Natural killer cell (primary cell): ENCODE measurements around the gene CRIM1. TPM values are rescaled to one million over a fixed set of nuclear protein-coding genes. Genes with fewer than 3 reads are reported as not detected.

Experiments used
- ATAC-seq, 3 donors: fragments of 150-1000 bp in 2 of 3; fragments of 200-7000 bp in 1 of 3; cut with Tn5 transposase; 1 replicate in 1 of 3; 2 replicates in 2 of 3; pipeline ENCODE4 v1.10.0; 2021; ENCODE audit warnings: mild to moderate bottlenecking in 2 of 3, moderate library complexity in 2 of 3
- DNase-seq, 2 donors: peaks; one replicate each; pipeline versions ENCODE4 v3.0.0 to v3.0.0-alpha.2; 2013 to 2021; ENCODE audit warnings: mixed read lengths in 1 of 2
- H3K27ac ChIP-seq: one replicate; pipeline ENCODE4 v1.5.1; 2013; ENCODE audit warnings: mild to moderate bottlenecking, low read length
- H3K27me3 ChIP-seq: one replicate; pipeline ENCODE4 v1.6.1; 2013; ENCODE audit warnings: low read length; ENCODE audit not compliant: control insufficient read depth, insufficient read depth
- H3K36me3 ChIP-seq: one replicate; pipeline ENCODE4 v1.6.1; 2013; ENCODE audit warnings: low read length; ENCODE audit not compliant: control insufficient read depth, insufficient read depth
- H3K4me1 ChIP-seq: one replicate; pipeline ENCODE4 v1.6.1; 2013; ENCODE audit warnings: low read length; ENCODE audit not compliant: control insufficient read depth, insufficient read depth
- H3K4me3 ChIP-seq: one replicate; pipeline ENCODE4 v1.5.1; 2013; ENCODE audit warnings: low read length
- H3K9me3 ChIP-seq: one replicate; pipeline ENCODE4 v1.6.1; 2013; ENCODE audit warnings: low read length; ENCODE audit not compliant: control insufficient read depth, insufficient read depth
- H3K27ac Mint-ChIP-seq, 2 donors: one replicate each; pipeline ENCODE4 v1.8.0; 2022; ENCODE audit warnings: mild to moderate bottlenecking in 2 of 2, mixed read lengths in 2 of 2, moderate library complexity in 1 of 2
- H3K27me3 Mint-ChIP-seq, 2 donors: one replicate each; pipeline ENCODE4 v1.8.0; 2022; ENCODE audit warnings: low read depth in 2 of 2, mixed read lengths in 2 of 2
- H3K36me3 Mint-ChIP-seq: one replicate; pipeline ENCODE4 v1.8.0; 2022; ENCODE audit warnings: mixed read lengths
- H3K4me1 Mint-ChIP-seq, 2 donors: one replicate each; pipeline ENCODE4 v1.8.0; 2022; ENCODE audit warnings: mixed read lengths in 2 of 2
- H3K4me3 Mint-ChIP-seq: one replicate; pipeline ENCODE4 v1.8.0; 2022; ENCODE audit warnings: mild to moderate bottlenecking, moderate library complexity, mixed read lengths
- H3K9me3 Mint-ChIP-seq, 2 donors: one replicate each; pipeline ENCODE4 v1.8.0; 2022; ENCODE audit warnings: mixed read lengths in 2 of 2
- WGBS: methylation state at CpG from one replicate; pipeline ENCODE4 v1.1.7; 2013; ENCODE audit warnings: missing lambda C conversion rate; ENCODE audit not compliant: insufficient coverage; 5-methylcytosine and 5-hydroxymethylcytosine counted together
- intact Hi-C: fragments of 100-400 bp; cut with micrococcal nuclease; formaldehyde crosslinking; loops from one replicate; pipeline ENCODE4 v1.14.2; 2022
- total RNA-seq, 4 donors: library from RNA; stranded (reverse); fragments of 120-200 nt in 1 of 4; gene quantifications; one replicate each; pipeline versions ENCODE4 v1.2.3 to v1.2.4, GENCODE V29; 2013 to 2022
- TF ChIP-seq, protein P1 (sequence below): fragments of 200-600 bp; IDR thresholded peaks from one replicate; pipeline ENCODE4 v1.8.0; 2022; ENCODE audit warnings: antibody characterized with exemption

The CRIM1 gene
- total RNA-seq, 3 donors from 2014 or later (not counting 1 experiment from before 2014, with no cell fraction given) = 19.3 to 34.1 (median 32.9) TPM

DNA sequence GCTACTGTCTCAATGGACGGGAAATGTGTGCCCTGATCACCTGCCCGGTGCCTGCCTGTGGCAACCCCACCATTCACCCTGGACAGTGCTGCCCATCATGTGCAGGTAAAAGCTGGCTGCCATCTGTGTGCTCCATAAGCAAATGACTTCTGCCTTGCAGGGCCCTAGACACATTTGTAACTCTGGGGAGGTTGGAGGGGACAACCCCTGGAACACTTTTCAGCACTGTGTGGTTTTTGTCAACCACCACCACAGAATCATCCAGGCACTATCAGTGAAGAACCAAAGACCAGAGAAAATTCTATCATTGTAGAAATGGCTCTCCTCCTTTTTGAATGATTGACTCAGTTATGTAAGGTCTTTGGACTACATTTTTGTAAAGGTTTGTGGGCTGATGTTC lies 158.1 kb downstream of the CRIM1 start:
- peaks cover 26% of the 10 kb centered on the region for H3K36me3 ChIP-seq
- Mint-ChIP-seq H3K4me3 (no peak overlapping the region), H3K27me3 (no peaks in the 10 kb centered on the region), H3K27ac (no peak overlapping the region), H3K9me3 (no peaks in the 10 kb centered on the region), H3K36me3 (peaks cover 38% of the 10 kb centered on the region), H3K4me1 (no peaks in the 10 kb centered on the region)
- WGBS = 97% methylated on average over 2 of the region's 2 CpGs
- DNase-seq (no peak), ATAC-seq (no peak)
- TF ChIP-seq, protein P1, sequence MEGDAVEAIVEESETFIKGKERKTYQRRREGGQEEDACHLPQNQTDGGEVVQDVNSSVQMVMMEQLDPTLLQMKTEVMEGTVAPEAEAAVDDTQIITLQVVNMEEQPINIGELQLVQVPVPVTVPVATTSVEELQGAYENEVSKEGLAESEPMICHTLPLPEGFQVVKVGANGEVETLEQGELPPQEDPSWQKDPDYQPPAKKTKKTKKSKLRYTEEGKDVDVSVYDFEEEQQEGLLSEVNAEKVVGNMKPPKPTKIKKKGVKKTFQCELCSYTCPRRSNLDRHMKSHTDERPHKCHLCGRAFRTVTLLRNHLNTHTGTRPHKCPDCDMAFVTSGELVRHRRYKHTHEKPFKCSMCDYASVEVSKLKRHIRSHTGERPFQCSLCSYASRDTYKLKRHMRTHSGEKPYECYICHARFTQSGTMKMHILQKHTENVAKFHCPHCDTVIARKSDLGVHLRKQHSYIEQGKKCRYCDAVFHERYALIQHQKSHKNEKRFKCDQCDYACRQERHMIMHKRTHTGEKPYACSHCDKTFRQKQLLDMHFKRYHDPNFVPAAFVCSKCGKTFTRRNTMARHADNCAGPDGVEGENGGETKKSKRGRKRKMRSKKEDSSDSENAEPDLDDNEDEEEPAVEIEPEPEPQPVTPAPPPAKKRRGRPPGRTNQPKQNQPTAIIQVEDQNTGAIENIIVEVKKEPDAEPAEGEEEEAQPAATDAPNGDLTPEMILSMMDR = no peak
- intact Hi-C loops = no loop called here
- H3K4me3 ChIP-seq = no peak overlapping the region
- no peaks in the 10 kb centered on the region for H3K4me1 ChIP-seq
- H3K9me3 ChIP-seq = no peaks in the 10 kb centered on the region
- no peaks in the 10 kb centered on the region for H3K27me3 ChIP-seq
- no peak overlapping the region for H3K27ac ChIP-seq

DNA sequence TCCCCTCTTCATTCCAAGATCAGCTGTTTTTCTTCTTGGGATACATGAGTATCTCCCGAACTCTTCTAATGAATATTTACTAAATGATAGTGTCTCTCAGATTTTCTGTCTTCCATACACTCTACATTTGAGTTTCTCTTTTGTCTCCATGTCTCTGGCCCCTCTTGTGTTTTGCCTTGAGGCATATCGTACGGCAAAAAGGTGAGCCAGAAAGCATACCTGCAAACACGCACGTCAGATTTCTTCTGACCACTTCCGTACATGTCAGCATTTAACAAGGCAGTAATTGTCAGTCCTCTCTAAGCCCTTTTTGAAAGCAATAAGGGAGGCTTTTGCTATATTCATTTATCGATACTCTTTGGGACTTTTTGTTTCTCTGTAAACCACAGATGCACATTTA lies 160.0 kb downstream of the CRIM1 start:
- Mint-ChIP-seq H3K27ac (no peak overlapping the region), H3K4me3 (no peak overlapping the region), H3K36me3 (peaks cover 46% of the 10 kb centered on the region), H3K9me3 (no peaks in the 10 kb centered on the region), H3K4me1 (no peaks in the 10 kb centered on the region), H3K27me3 (no peaks in the 10 kb centered on the region)
- Histone ChIP-seq H3K4me1 (no peaks in the 10 kb centered on the region), H3K4me3 (no peak overlapping the region), H3K27ac (no peak overlapping the region), H3K27me3 (no peaks in the 10 kb centered on the region), H3K9me3 (no peaks in the 10 kb centered on the region), H3K36me3 (peaks cover 31% of the 10 kb centered on the region)
- 99% methylated on average over 6 of the region's 7 CpGs for WGBS
- ATAC-seq (no peak), DNase-seq (no peak)
- intact Hi-C loops = no loop called here
- TF ChIP-seq, protein P1 = no peak

DNA sequence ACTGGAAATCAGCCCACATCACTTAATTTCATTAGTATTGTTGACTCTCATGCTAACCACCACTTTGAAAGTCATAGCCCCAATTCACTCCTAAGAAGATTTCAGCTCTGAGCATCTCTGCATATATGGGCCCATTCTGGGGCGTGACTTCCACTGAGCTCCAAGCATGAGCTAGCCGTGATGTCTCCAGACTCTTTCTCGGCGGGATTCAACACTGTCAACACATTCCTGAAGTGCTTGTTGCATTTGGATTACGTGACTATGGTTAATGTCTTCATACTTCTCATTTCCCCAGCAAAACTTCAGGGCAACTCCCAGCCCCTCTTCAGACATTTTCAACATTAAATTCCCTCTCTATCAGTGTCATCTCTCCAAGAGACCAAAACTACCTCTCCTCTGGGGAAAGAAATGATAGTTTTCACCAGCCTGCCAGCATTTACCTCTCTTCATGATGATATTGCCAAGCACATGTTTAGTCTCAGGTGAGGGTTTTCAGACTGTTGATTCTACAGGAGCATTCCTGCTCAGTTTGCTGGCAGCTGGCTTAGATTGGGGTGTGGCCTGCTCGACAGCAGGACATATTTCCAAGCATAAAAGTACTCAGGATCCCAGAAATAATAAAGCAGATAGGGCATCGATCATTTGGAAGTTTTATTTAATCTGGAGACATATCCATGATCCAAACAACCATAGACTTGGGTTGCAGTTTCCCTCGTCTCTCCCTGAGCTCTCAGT lies 160.7 kb downstream of the CRIM1 start:
- H3K4me3 Mint-ChIP-seq = no peak overlapping the region
- TF ChIP-seq, protein P1 = no peak
- no peaks in the 10 kb centered on the region for H3K9me3 Mint-ChIP-seq
- Histone ChIP-seq H3K4me3 (no peak overlapping the region), H3K4me1 (no peaks in the 10 kb centered on the region), H3K9me3 (no peaks in the 10 kb centered on the region), H3K27me3 (no peaks in the 10 kb centered on the region), H3K27ac (no peak overlapping the region), H3K36me3 (peaks cover 31% of the 10 kb centered on the region)
- no peak for ATAC-seq
- WGBS = 93% methylated on average over 8 of the region's 8 CpGs
- H3K27me3 Mint-ChIP-seq = no peaks in the 10 kb centered on the region
- intact Hi-C loops = no loop called here
- no peak overlapping the region for H3K27ac Mint-ChIP-seq
- H3K36me3 Mint-ChIP-seq = peaks cover 46% of the 10 kb centered on the region
- DNase-seq = no peak
- H3K4me1 Mint-ChIP-seq = no peaks in the 10 kb centered on the region

DNA sequence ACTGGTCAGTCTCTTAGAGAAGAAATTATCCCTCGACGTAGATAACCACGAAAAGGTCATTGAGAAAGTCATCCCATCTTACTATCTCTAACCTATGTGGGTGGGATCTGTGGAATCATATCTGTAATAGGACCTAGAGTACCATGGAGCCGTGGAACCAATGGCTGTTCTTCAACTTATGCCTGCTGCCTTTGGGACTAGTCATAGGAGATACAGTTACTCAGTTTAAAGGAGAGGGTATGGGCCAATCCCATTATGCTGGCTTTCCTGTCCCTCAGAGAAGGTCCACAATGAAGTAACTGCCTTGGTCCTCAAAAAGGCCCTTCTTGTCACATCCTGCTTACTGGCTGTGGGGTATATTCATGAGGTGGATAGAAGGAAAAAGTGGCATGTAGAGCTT lies 164.9 kb downstream of the CRIM1 start:
- H3K4me1 Mint-ChIP-seq = no peaks in the 10 kb centered on the region
- no peaks in the 10 kb centered on the region for H3K4me1 ChIP-seq
- H3K27ac Mint-ChIP-seq = no peak overlapping the region
- peaks cover 39% of the 10 kb centered on the region for H3K36me3 Mint-ChIP-seq
- no peaks in the 10 kb centered on the region for H3K27me3 ChIP-seq
- TF ChIP-seq, protein P1 = no peak
- DNase-seq = no peak
- no peak overlapping the region for H3K4me3 ChIP-seq
- no peak overlapping the region for H3K27ac ChIP-seq
- no peaks in the 10 kb centered on the region for H3K9me3 ChIP-seq
- H3K9me3 Mint-ChIP-seq = no peaks in the 10 kb centered on the region
- H3K36me3 ChIP-seq = peaks cover 28% of the 10 kb centered on the region
- H3K27me3 Mint-ChIP-seq = no peaks in the 10 kb centered on the region
- 100% methylated on average over 1 of the region's 4 CpGs for WGBS
- no peak for ATAC-seq
- no peak overlapping the region for H3K4me3 Mint-ChIP-seq
- intact Hi-C loops = no loop called here
